Kidney (tissue), 14 donors: ENCODE measurements around the gene ATL2. TPM values are rescaled to one million over a fixed set of nuclear protein-coding genes. Genes with fewer than 3 reads are reported as not detected.
"Not testable (repeated sequence)": the region's sequence is repeated elsewhere in the genome, so short reads cannot be mapped to it uniquely, and the experiment has no call there.

Experiments
- DNase-seq, 5 donors: peaks; one replicate each; pipeline ENCODE4 v3.0.0-alpha.2; 2013 to 2020
- FAIRE-seq: peaks from 2 replicates; lab custom pipeline; 2012; peaks lifted over from hg19 to GRCh38; lab: Jason Lieb, UNC
- H3K27ac ChIP-seq, 2 donors: one replicate each; pipeline ENCODE4 v1.7.0; 2013; ENCODE audit warnings: low read depth in 2 of 2, low read length in 2 of 2, inconsistent platforms in 1 of 2
- H3K27me3 ChIP-seq: one replicate; pipeline ENCODE4 v1.7.1; 2013; ENCODE audit warnings: low read length, inconsistent platforms; ENCODE audit not compliant: control insufficient read depth, insufficient read depth
- H3K36me3 ChIP-seq, 3 donors: one replicate each; pipeline versions ENCODE4 v1.7.0 to v1.7.1; 2013; ENCODE audit warnings: low read length in 3 of 3, control low read depth in 1 of 3, inconsistent platforms in 1 of 3; ENCODE audit not compliant: insufficient read depth in 3 of 3, control insufficient read depth in 2 of 3
- H3K4me1 ChIP-seq, 3 donors: one replicate each; pipeline versions ENCODE4 v1.7.0 to v1.7.1; 2013; ENCODE audit warnings: low read length in 3 of 3, inconsistent platforms in 1 of 3, low read depth in 1 of 3; ENCODE audit not compliant: control insufficient read depth in 2 of 3, insufficient read depth in 2 of 3
- H3K4me3 ChIP-seq, 3 donors: one replicate each; pipeline versions ENCODE4 v1.7.0 to v1.8.1; 2013; ENCODE audit warnings: low read length in 3 of 3, control low read depth in 1 of 3, inconsistent platforms in 1 of 3
- H3K9ac ChIP-seq, 3 donors: one replicate each; pipeline versions ENCODE4 v1.7.0 to v1.7.1; 2013; ENCODE audit warnings: low read length in 3 of 3, control low read depth in 1 of 3, inconsistent platforms in 1 of 3
- H3K9me3 ChIP-seq, 3 donors: one replicate each; pipeline versions ENCODE4 v1.7.0 to v1.7.1; 2013; ENCODE audit warnings: low read length in 3 of 3, control low read depth in 1 of 3, inconsistent platforms in 1 of 3; ENCODE audit not compliant: control insufficient read depth in 2 of 3, insufficient read depth in 1 of 3
- intact Hi-C: fragments of 100-400 bp; cut with DNase I; formaldehyde crosslinking; loops from one replicate; pipeline ENCODE4 v1.11.1; 2022
- polyA plus RNA-seq: library from polyadenylated mRNA; stranded (reverse); fragments of 350-450 nt; fragmentation: Illumina TruSeq; extraction: RNeasy Lipid Tissue Mini Kit (QIAGEN cat#74804); gene quantifications from one replicate; pipeline ENCODE4 v1.2.3, GENCODE V29; 2014; ENCODE audit warnings: low read depth, low replicate concordance; ENCODE audit not compliant: insufficient read depth
- total RNA-seq: library from RNA; stranded (reverse); fragmentation: NEBNext Ultra II Directional; extraction: Animal tissue kit (Norgen Biotek cat#: 25700); gene quantifications from one replicate; pipeline ENCODE4 v1.2.1, GENCODE V29; 2021
- TF ChIP-seq, protein P1 (sequence below): IDR thresholded peaks from 3 replicates; pipeline ENCODE4 v1.5.1; 2012; ENCODE audit warnings: mild to moderate bottlenecking, moderate library complexity, borderline replicate concordance; ENCODE audit not compliant: insufficient read depth; ENCODE audit errors: extremely low read depth
- donor health status: control.
- donor health status: control.
- donor health status: control.
- donor health status: control.
- donor health status: control.
- donor health status: DM: yes; HTN: yes; CAD: no.
- donor health status: Normal renal cell carcinoma (clear cell type).

Gene ATL2
- total and polyA plus RNA-seq, 2 donors from 2014 or later, result 22.0 to 52.1 TPM

DNA sequence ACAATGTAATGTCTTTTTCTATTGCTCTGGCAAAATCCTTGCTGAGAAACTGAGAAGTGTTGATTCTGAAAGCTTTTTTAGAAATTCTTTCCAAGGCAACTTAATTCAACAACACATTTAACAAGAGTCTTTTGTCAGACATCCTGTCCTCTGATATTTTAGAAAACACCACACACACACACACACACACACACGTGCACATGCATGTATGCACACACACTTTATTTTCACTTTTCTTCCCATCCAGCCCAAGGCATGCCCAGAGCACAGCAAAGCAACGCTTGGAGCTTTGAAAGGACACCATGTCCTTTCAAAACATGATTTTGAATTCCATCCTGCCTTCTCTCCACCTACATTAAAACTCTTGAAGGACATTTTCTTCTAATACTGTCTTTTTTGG lies 116.1 kb downstream of the ATL2 start:
- DNase-seq, result no peak
- H3K27ac ChIP-seq, result no peak overlapping the region
- H3K9me3 ChIP-seq, result no peaks in the 10 kb centered on the region
- no peak for FAIRE-seq
- H3K36me3 ChIP-seq, result no peaks in the 10 kb centered on the region
- intact Hi-C loops, result loop anchor here (10.0 kb wide), 1 partner anchor 186 kb away; the partner anchor contains the start of gene CYP1B1
- H3K4me3 ChIP-seq, result no peak overlapping the region
- no peaks in the 10 kb centered on the region for H3K27me3 ChIP-seq
- H3K4me1 ChIP-seq, result peaks cover 0 to 3% (median 0%) of the 10 kb centered on the region in 3 donors
- no peak overlapping the region for H3K9ac ChIP-seq
- TF ChIP-seq, protein P1, sequence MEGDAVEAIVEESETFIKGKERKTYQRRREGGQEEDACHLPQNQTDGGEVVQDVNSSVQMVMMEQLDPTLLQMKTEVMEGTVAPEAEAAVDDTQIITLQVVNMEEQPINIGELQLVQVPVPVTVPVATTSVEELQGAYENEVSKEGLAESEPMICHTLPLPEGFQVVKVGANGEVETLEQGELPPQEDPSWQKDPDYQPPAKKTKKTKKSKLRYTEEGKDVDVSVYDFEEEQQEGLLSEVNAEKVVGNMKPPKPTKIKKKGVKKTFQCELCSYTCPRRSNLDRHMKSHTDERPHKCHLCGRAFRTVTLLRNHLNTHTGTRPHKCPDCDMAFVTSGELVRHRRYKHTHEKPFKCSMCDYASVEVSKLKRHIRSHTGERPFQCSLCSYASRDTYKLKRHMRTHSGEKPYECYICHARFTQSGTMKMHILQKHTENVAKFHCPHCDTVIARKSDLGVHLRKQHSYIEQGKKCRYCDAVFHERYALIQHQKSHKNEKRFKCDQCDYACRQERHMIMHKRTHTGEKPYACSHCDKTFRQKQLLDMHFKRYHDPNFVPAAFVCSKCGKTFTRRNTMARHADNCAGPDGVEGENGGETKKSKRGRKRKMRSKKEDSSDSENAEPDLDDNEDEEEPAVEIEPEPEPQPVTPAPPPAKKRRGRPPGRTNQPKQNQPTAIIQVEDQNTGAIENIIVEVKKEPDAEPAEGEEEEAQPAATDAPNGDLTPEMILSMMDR, result no peak

DNA sequence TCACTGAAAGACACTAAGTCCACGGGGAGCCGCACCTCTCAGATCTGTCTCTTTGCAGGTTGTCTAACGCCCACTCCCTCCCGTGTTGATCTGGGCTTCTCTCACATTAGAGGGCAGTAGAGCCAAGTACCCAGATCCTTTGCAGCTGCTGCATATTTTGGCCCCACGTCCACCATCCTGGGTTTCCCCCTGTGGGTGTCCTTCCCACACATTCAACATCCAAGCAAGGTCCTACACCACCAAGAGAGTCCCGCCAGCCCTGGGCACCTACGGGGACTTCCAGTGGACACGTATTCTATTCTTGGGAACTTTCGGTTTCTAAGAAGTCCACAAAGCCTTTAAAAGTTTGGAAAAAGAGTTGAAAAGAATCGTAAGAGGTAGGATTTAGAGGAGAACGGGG lies 116.6 kb downstream of the ATL2 start:
- FAIRE-seq (no peak), DNase-seq (no peak)
- Histone ChIP-seq H3K9ac (no peak overlapping the region), H3K27ac (no peak overlapping the region), H3K4me3 (no peak overlapping the region), H3K4me1 (peaks cover 0 to 3% (median 0%) of the 10 kb centered on the region in 3 donors), H3K27me3 (no peaks in the 10 kb centered on the region), H3K9me3 (no peaks in the 10 kb centered on the region), H3K36me3 (no peaks in the 10 kb centered on the region)
- TF ChIP-seq, protein P1, result no peak
- intact Hi-C loops, result loop anchor here (10.0 kb wide), 1 partner anchor 186 kb away; the partner anchor contains the start of gene CYP1B1

DNA sequence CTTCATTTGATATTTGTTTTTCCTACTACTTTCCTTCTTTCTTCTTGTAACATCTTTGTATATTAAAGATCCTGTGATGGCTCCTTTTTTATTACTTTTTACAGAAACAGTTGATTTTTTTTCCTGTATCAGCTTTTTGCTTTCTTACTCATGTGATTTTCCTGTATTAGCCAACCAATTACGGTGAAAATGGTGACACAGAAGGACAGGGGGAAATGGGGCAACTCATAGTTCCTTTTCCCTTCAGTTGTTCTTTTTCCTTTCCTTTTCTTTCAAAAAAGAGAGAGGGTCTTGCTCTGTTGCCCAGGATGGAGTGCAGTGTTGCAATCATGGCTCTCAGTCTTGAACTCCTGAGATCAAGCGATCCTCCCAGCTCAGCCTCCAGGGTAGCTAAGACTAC lies 117.8 kb downstream of the ATL2 start:
- no peak overlapping the region for H3K9ac ChIP-seq
- H3K27me3 ChIP-seq, result no peaks in the 10 kb centered on the region
- no peak overlapping the region for H3K4me3 ChIP-seq
- no peak overlapping the region for H3K27ac ChIP-seq
- intact Hi-C loops, result no loop called here
- H3K36me3 ChIP-seq, result no peaks in the 10 kb centered on the region
- no peaks in the 10 kb centered on the region for H3K4me1 ChIP-seq
- no peaks in the 10 kb centered on the region for H3K9me3 ChIP-seq
- FAIRE-seq (no peak), DNase-seq (no peak)
- TF ChIP-seq, protein P1, result no peak

DNA sequence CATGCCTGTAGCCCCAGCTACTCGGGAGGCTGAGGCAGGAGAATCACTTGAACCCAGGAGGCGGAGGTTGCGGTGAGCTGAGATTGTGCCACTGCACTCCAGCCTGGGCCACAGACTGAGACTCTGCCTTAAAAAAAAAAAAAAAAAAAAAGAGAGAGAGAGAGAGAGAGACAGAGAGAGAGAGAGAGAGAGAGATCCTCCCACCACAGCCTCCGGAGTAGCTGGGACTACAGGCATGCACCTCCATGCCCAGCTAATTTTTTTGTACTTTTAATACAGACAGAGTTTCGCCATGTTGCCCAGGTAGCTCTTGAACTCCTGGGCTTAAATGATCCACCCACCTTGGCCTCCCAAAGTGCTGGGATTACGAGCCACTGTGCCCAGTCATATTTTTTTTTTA lies 119.4 kb downstream of the ATL2 start:
- intact Hi-C loops, H3K9ac ChIP-seq, H3K27ac ChIP-seq, H3K9me3 ChIP-seq, FAIRE-seq, H3K27me3 ChIP-seq, H3K4me3 ChIP-seq, DNase-seq, H3K4me1 ChIP-seq, H3K36me3 ChIP-seq: not testable (repeated sequence)
